HG02588 (cell line): ENCODE results near the gene C19orf44.
"Not testable (repeated sequence)": the region's sequence is repeated elsewhere in the genome, so short reads cannot be mapped to it uniquely, and the experiment has no call there.

ENCODE experiments used
- ATAC-seq: cut with Tn5 transposase; IDR thresholded peaks from one replicate; pipeline ENCODE4 v1.9.1; 2021; ENCODE audit warnings: mild to moderate bottlenecking, moderate library complexity; ENCODE audit not compliant: unreplicated experiment

C19orf44 gene

GRCh38 chr19:16495982-16496612 is at the start of gene C19orf44, which contains the start of gene CALR3:
C19orf44 (plus strand) TSS chr19:16496394; CDS start chr19:16500793, 4,399 bp downstream.
CALR3 (minus strand) TSS chr19:16496167; CDS start chr19:16496129, 38 bp downstream.
- peak; percentile 97 for ATAC-seq

DNA sequence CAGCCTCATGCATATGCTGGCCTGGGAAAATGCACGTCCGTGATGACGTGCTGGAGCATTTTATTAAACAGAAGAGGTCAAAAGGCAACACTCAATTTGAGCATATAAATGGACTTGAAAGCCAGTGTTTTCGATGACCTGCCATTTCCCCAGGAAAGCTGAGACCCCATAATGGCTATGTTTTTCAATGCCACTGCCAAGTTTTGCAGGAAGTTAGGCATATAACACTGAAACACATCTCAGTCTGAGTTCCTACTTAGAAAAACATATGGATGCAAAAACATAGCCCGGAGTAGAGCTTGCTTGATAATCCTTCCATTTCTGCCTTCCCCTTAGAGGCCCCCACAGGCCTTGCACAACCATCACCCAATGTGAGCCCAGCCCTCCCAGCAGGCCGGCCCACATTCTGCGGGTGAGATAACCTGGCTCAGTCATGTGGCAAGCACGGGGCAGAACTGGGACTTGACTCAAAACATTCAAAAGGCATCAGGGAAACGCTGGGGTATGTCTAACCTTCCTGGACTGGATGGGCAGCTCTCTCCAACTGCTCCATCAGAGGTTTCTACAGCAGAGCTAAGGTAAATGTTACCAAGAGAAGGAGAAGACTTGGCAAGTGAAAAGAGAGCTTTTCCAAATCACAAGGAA is 49.3 kb upstream of the C19orf44 start:
- ATAC-seq: no peak

- not testable (repeated sequence) for ATAC-seq
Observed at GRCh38 chr19:16448872-16449271, 47.3 kb upstream of the C19orf44 start.

DNA sequence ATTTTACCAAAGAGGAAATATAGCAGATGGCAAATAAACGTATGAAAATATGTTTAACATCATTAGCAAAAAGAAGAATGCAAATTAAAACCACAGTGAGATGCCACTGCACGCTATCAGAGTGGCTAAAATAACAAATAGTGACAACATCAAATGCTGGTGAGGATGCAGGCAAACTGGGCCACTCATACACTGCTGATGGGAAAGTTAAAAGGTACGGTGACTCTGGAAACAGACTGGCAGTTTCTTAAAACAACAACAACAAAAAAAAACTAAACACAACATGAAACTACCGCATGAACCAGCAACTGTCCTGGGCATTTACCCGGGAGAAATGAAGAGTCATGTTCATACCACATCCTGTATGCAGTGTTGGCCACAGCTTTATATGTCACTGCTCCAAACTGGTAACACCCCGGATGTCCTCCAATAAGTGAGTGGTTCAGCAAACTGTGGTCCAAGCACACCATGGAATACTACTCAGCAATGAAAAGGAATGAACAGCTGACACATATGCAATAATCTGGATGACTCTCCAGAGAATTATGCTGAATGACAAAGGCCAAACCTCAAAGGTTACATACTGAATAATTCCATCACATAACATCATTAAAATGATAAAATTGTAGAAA is 46.7 kb upstream of the C19orf44 start:
- no peak for ATAC-seq

DNA sequence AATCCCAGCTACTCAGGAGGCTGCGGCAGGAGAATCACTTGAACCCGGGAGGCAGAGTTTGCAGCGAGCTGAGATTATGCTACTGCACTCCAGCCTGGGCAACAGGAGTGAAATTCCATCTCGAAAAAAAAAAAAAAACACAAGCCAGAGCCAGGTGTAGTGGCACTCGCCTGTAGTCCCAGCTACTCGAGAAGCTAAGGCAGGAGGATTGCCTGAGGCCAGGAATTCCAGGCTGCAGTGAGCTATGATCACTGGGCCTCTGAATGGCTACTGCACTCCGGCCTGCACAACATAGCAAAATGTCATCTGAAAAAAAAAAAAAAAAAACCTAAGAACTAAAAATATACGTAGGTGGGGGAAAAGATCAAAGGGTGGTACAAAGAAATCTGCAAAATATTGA is 43.9 kb upstream of the C19orf44 start:
- ATAC-seq: no peak

- ATAC-seq: no peak
Observed at GRCh38 chr19:16454351-16454918, 41.8 kb upstream of the C19orf44 start.

DNA sequence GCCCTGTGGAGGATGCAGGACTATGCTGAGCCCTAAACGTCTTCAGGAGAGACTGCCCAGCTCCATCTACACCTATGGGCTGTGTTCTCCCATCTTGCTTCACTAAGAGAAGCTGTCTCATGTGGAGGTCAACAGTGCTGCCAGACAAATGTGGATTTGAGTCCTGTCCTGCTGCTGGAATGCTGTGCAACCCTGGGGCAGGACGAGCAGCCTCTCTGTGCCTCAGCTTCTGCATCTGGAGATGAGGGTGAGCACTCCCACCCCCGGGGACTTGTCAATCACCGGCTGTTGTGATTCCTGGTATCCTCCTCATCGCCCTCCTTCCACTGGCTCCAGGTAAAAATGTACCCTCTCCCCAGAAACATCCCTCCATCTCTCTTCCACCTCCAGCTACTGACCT is 40.7 kb upstream of the C19orf44 start:
- ATAC-seq: no peak

- ATAC-seq: no peak
Observed at GRCh38 chr19:16456652-16457194, 39.5 kb upstream of the C19orf44 start.

- no peak for ATAC-seq
Observed at GRCh38 chr19:16457195-16457953, 38.8 kb upstream of the C19orf44 start.

GRCh38 chr19:16457954-16458331 is 38.3 kb upstream of the C19orf44 start:
- ATAC-seq: no peak

- no peak for ATAC-seq
Observed at GRCh38 chr19:16458391-16459341, 37.5 kb upstream of the C19orf44 start.

DNA sequence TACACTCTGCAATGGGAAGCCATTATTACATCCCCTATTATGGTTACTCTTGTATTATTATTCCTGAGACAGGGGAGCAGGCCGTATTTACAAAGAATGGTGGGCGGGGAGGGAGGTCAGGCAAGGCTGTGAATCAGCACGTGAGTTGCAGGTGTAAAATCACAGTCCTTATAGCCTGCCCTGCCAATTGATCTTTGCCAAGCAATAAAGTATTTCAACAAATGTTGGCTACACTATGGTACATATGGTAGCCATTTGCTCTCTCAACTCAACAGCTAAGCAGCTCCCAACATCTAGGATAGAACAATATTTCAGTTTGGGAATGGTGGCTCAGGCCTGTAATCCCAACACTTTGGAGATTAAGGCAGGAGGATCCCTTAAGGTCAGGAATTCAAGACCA is 36.5 kb upstream of the C19orf44 start:
- ATAC-seq: no peak

DNA sequence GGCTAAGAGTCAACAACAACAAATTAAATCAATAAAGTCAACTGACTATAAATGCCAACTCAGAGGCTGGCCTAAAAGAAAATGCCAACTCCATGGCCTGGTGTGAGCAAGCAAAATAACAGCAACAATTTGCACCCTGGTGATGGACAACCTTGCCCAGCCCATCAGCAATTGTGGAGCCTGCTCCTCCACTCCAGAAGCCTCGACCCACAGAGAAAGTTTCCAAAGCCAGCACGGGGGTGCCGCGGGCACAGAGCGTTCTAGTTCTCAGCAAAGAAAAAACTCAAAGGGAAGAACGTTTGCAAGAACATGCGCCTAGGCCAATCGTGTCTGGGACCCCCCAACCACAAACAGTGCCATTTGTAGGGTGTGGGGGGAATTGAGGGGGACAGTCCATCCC is 35.7 kb upstream of the C19orf44 start:
- no peak for ATAC-seq

DNA sequence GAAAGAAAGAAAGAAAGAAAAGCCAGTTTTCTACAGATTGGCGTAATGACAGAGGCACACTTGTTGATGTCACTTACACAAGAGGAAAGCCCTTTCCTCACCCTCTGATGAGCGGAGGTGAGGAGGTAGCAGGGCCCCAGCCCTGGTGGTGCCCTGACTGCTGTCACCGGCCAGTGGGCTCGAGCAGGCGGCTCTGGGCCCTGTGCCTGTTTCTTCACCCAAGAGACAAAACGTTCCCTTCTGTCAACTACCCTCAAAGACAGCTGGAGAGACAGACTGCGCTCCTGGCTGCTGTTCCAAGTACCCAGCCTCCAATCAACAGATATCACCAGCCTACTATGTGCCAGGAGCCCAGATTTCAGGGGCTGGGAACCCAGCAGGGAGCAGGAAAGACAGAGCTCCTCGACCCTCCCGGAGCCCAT is 34.6 kb upstream of the C19orf44 start:
- no peak for ATAC-seq

GRCh38 chr19:16462757-16463250 is 33.4 kb upstream of the C19orf44 start:
- no peak for ATAC-seq

DNA sequence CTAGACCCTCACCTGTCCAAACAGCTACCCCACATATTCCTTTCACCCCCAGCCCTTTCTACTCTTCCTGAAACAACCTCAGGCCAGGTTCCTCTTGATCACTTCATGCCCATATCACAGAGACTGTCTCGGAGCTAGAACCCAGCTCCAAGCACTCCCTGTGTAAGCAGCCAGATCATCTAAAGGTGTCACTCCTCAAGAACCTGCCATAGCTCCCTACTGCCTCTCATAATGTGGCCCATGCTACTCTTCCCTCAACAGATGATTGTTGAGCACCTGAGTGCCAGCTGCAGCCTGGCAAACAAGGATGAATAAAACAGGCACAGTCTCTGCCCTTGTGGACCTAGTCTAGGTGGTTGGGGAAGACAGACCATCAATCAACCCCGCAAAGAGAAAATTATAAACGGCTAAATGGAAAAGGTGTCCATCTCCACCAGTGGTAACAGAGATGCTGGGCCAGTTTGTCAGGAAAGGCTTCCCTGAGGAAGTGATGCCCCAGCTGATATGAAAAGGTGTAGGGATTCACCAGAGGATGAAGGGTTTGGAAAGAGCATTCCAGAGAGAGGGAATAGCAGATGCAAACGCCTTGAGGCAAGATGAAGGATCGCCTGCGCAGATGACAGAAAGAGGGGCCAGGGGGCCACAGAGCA is 32.7 kb upstream of the C19orf44 start:
- ATAC-seq: no peak

DNA sequence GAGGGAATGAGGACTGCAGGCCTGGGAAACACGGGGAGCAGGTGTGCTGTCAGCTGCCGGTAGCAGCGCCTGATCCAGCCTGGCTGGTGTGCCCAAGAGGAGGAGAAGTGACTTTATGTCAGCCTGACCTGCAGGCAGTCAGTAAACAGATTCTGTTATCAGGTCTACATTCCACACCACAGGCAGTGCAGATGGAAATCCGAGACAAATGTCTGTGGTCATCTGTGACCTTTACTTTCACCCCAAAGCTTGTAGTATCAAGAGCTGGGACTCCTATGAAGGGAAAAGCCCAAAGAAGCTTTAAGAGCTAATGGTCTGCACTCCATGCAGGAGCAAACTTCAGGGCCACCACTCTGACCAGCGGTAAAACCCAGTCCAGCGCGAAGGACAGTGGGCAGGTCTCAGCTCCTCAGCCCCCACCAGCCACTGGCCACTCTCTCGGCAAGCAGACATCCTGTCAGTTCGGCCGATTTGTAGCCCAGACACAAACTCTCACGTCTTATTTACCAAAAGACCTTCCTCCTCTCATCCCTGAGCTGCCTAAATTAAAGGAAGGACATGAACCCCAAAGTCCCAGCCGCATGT is 32.1 kb upstream of the C19orf44 start:
- ATAC-seq: no peak

GRCh38 chr19:16465239-16465638 is 31.0 kb upstream of the C19orf44 start:
- ATAC-seq: no peak
